HEK293 (cell line): Measurements from ENCODE around the gene CHMP5.

Experiments
- CTCF ChIA-PET: fragments of 350-600 bp; formaldehyde crosslinking; extraction: SDS; loops from one replicate; lab custom pipeline; 2021; ENCODE audit warnings: antibody characterized with exemption; lab: Yijun Ruan, JAX
- POLR2A ChIA-PET: fragments of 300-600 bp; formaldehyde crosslinking; extraction: SDS; loops from one replicate; lab custom pipeline; 2020; ENCODE audit warnings: antibody characterized with exemption, inconsistent platforms; lab: Yijun Ruan, JAX
- H3K27ac ChIP-seq: fragments of 200-500 bp; sonication (Bioruptor generic); 2 replicates; pipeline ENCODE4 v1.5.1; 2014; ENCODE audit warnings: low read depth, low read length, control low read depth, inconsistent platforms; ENCODE audit errors: extremely low read depth
- H3K36me3 ChIP-seq, 2 experiments: fragments of 200-500 bp in 1 of 2; sonication (Bioruptor generic) in 1 of 2; 1 replicate in 1 of 2; 2 replicates in 1 of 2; pipeline ENCODE4 v1.5.1; 2014 to 2017; ENCODE audit warnings: inconsistent platforms in 2 of 2, low read length in 2 of 2; ENCODE audit not compliant: control insufficient read depth in 2 of 2, insufficient read depth in 1 of 2
- H3K4me1 ChIP-seq: fragments of 200-500 bp; sonication (Bioruptor generic); 2 replicates; pipeline ENCODE4 v1.5.1; 2014; ENCODE audit warnings: mild to moderate bottlenecking, low read length, inconsistent platforms; ENCODE audit not compliant: control insufficient read depth, insufficient read depth
- H3K4me3 ChIP-seq: 2 replicates; pipeline ENCODE4 v1.5.1; 2011; ENCODE audit warnings: low read depth, mild to moderate bottlenecking, control low read depth, low read length, moderate library complexity
- H3K9me3 ChIP-seq: fragments of 200-500 bp; sonication (Bioruptor generic); 2 replicates; pipeline ENCODE4 v1.5.1; 2014; ENCODE audit warnings: low read depth, low read length, inconsistent platforms; ENCODE audit not compliant: control insufficient read depth, insufficient read depth
- BCL11A ChIP-seq: fragments of 450-650 bp; formaldehyde crosslinking; IDR thresholded peaks from 2 replicates; pipeline ENCODE4 v1.5.1; 2016; ENCODE audit warnings: low read depth, missing biosample characterization, missing genetic modification characterization
- PATZ1 ChIP-seq: fragments of 450-650 bp; formaldehyde crosslinking; IDR thresholded peaks from 2 replicates; pipeline ENCODE4 v1.5.1; 2016; ENCODE audit warnings: missing biosample characterization, missing genetic modification characterization
- REST ChIP-seq: fragments of 450-650 bp; formaldehyde crosslinking; IDR thresholded peaks from 2 replicates; pipeline ENCODE4 v1.5.1; 2016; ENCODE audit warnings: missing biosample characterization, missing genetic modification characterization
- ZBTB20 ChIP-seq: fragments of 450-650 bp; formaldehyde crosslinking; IDR thresholded peaks from 2 replicates; pipeline ENCODE4 v1.5.1; 2016; ENCODE audit warnings: missing biosample characterization, missing genetic modification characterization
- ZBTB21 ChIP-seq: fragments of 450-650 bp; formaldehyde crosslinking; IDR thresholded peaks from 2 replicates; pipeline ENCODE4 v1.5.1; 2017; ENCODE audit warnings: missing biosample characterization, missing genetic modification characterization
- ZBTB26 ChIP-seq: fragments of 450-650 bp; formaldehyde crosslinking; optimal IDR thresholded peaks from 2 replicates; pipeline ENCODE3; 2016; ENCODE audit warnings: missing biosample characterization, mild to moderate bottlenecking, missing genetic modification characterization
- ZNF121 ChIP-seq: fragments of 450-650 bp; formaldehyde crosslinking; IDR thresholded peaks from 2 replicates; pipeline ENCODE4 v1.5.1; 2016; ENCODE audit warnings: missing biosample characterization, missing genetic modification characterization
- ZNF157 ChIP-seq: fragments of 450-650 bp; formaldehyde crosslinking; IDR thresholded peaks from 2 replicates; pipeline ENCODE4 v1.5.1; 2016; ENCODE audit warnings: missing biosample characterization, missing genetic modification characterization
- ZNF174 ChIP-seq: fragments of 450-650 bp; formaldehyde crosslinking; IDR thresholded peaks from 2 replicates; pipeline ENCODE4 v1.5.0; 2017; ENCODE audit warnings: missing biosample characterization, mild to moderate bottlenecking, missing genetic modification characterization
- ZNF324 ChIP-seq: fragments of 450-650 bp; formaldehyde crosslinking; IDR thresholded peaks from 2 replicates; pipeline ENCODE4 v1.5.1; 2016; ENCODE audit warnings: missing biosample characterization, missing genetic modification characterization
- ZNF362 ChIP-seq: fragments of 450-650 bp; formaldehyde crosslinking; IDR thresholded peaks from 2 replicates; pipeline ENCODE4 v1.5.1; 2016; ENCODE audit warnings: missing biosample characterization, missing genetic modification characterization
- ZNF548 ChIP-seq: fragments of 450-650 bp; formaldehyde crosslinking; IDR thresholded peaks from 2 replicates; pipeline ENCODE4 v1.5.1; 2016; ENCODE audit warnings: missing biosample characterization, missing genetic modification characterization
- ZNF561 ChIP-seq: fragments of 450-650 bp; IDR thresholded peaks from 2 replicates; pipeline ENCODE4 v1.5.1; 2018; ENCODE audit warnings: missing biosample characterization, missing genetic modification characterization, borderline replicate concordance
- ZNF585B ChIP-seq: fragments of 450-650 bp; formaldehyde crosslinking; IDR thresholded peaks from 2 replicates; pipeline ENCODE4 v1.5.1; 2016; ENCODE audit warnings: missing biosample characterization, missing genetic modification characterization
- ZNF600 ChIP-seq: fragments of 450-650 bp; formaldehyde crosslinking; IDR thresholded peaks from 2 replicates; pipeline ENCODE4 v1.5.1; 2016; ENCODE audit warnings: missing biosample characterization, missing genetic modification characterization
- ZNF639 ChIP-seq: fragments of 450-650 bp; formaldehyde crosslinking; IDR thresholded peaks from 2 replicates; pipeline ENCODE4 v1.5.1; 2016; ENCODE audit warnings: missing biosample characterization, missing genetic modification characterization
- ZNF843 ChIP-seq: fragments of 450-650 bp; formaldehyde crosslinking; IDR thresholded peaks from 2 replicates; pipeline ENCODE4 v1.5.1; 2016; ENCODE audit warnings: missing biosample characterization, missing genetic modification characterization
- ZSCAN16 ChIP-seq: fragments of 450-650 bp; formaldehyde crosslinking; IDR thresholded peaks from 2 replicates; pipeline ENCODE4 v1.5.1; 2016; ENCODE audit warnings: missing biosample characterization, missing genetic modification characterization

Gene CHMP5

GRCh38 chr9:33264473-33265177 is at the start of gene CHMP5, which contains the start of gene BAG1 (continued):
- TF ChIP-seq ZSCAN16 (tag by site-specific recombination) (no peak), ZNF561 (tag by site-specific recombination) (0 out of 2 replicates have a peak, but pooled peaks have one; percentile 57), PATZ1 (tag by site-specific recombination) (peak; percentile 43; the same call in 1 of the 2 replicates), ZBTB26 (tag by site-specific recombination) (peak; percentile 42), ZNF157 (tag by site-specific recombination) (no peak)

- Histone ChIP-seq H3K9me3 (no peaks in the 10 kb centered on the region), H3K4me3 (no peak overlapping the region), H3K27ac (no peak overlapping the region)
- ChIA-PET CTCF (interaction anchor here (1.1 kb wide), 1 partner anchor 60 kb away, joined by 3 read pairs; no protein-coding TSS in a partner anchor), POLR2A (no interaction called here)
- TF ChIP-seq REST (tag by site-specific recombination), result no peak
- no peak for TF ChIP-seq ZNF362 (tag by site-specific recombination)
- 0 out of 2 replicates have a peak, but pooled peaks have one; percentile 29 for TF ChIP-seq ZBTB20
- TF ChIP-seq, all 188 proteins: peak for 1
- H3K36me3 ChIP-seq, result no peaks in the 10 kb centered on the region
- no peaks in the 10 kb centered on the region for H3K4me1 ChIP-seq
These were observed 43.9 kb upstream of the CHMP5 start for GRCh38 chr9:33220681-33221567.

GRCh38 chr9:33221568-33221884 is 43.3 kb upstream of the CHMP5 start:
- POLR2A ChIA-PET, result no interaction called here
- CTCF ChIA-PET, result interaction anchor here (0.6 kb wide), 1 partner anchor 49 kb away, joined by 3 read pairs; no protein-coding TSS in a partner anchor
- no peak overlapping the region for H3K27ac ChIP-seq
- no peaks in the 10 kb centered on the region for H3K4me1 ChIP-seq
- no peak overlapping the region for H3K4me3 ChIP-seq
- H3K9me3 ChIP-seq, result no peaks in the 10 kb centered on the region
- H3K36me3 ChIP-seq, result no peaks in the 10 kb centered on the region
- TF ChIP-seq ZBTB21 (tag by site-specific recombination) (no peak), BCL11A (no peak), ZNF324 (tag by site-specific recombination) (no peak), ZNF174 (tag by site-specific recombination) (no peak), ZNF121 (tag by site-specific recombination) (no peak), ZNF585B (no peak), ZNF600 (tag by site-specific recombination) (no peak), ZNF843 (tag by site-specific recombination) (no peak), ZNF548 (tag by site-specific recombination) (no peak), ZNF639 (tag by site-specific recombination) (no peak)
